Mesothelial cell of epicardium (in vitro differentiated cells): ENCODE results near the gene C2CD3. TPM values are rescaled to one million over a fixed set of nuclear protein-coding genes. Genes with fewer than 3 reads are reported as not detected.

Source experiments
- DNase-seq, 2 experiments: peaks; one replicate each; pipeline ENCODE4 v3.0.0; 2021; ENCODE audit warnings: low spot score in 2 of 2; ENCODE audit not compliant: unreplicated experiment in 2 of 2
- H3K27ac Mint-ChIP-seq: 2 replicates; pipeline ENCODE4 v1.8.0; 2021; ENCODE audit warnings: mixed read lengths
- H3K27me3 Mint-ChIP-seq: 2 replicates; pipeline ENCODE4 v1.8.0; 2021; ENCODE audit warnings: low read depth, mixed read lengths
- H3K36me3 Mint-ChIP-seq: 2 replicates; pipeline ENCODE4 v1.8.0; 2021; ENCODE audit warnings: mixed read lengths
- H3K4me1 Mint-ChIP-seq: 2 replicates; pipeline ENCODE4 v1.8.0; 2021; ENCODE audit warnings: mixed read lengths
- H3K4me3 Mint-ChIP-seq: 2 replicates; pipeline ENCODE4 v1.8.0; 2021; ENCODE audit warnings: mild to moderate bottlenecking, moderate library complexity, mixed read lengths
- H3K9me3 Mint-ChIP-seq: 2 replicates; pipeline ENCODE4 v1.8.0; 2021; ENCODE audit warnings: mixed read lengths
- CTCF ChIP-seq: fragments of 200-600 bp; sonication (generic); IDR thresholded peaks from one replicate; pipeline ENCODE4 v1.5.0; 2021; ENCODE audit warnings: antibody characterized with exemption; ENCODE audit not compliant: unreplicated experiment
- total RNA-seq: library from RNA; stranded (reverse); gene quantifications from 3 replicates; pipeline ENCODE4 v1.2.1, GENCODE V29; 2021

The C2CD3 gene
- total RNA-seq, 1 donor from 2014 or later = 34.8 TPM

GRCh38 chr11:73996161-73996747, 174.5 kb downstream of the C2CD3 start:
- Mint-ChIP-seq H3K9me3 (no peaks in the 10 kb centered on the region), H3K4me3 (no peak overlapping the region), H3K4me1 (no peaks in the 10 kb centered on the region), H3K36me3 (peaks cover 2% of the 10 kb centered on the region), H3K27ac (no peak overlapping the region), H3K27me3 (no peaks in the 10 kb centered on the region)
- DNase-seq = no peak
- no peak for TF ChIP-seq CTCF

DNA sequence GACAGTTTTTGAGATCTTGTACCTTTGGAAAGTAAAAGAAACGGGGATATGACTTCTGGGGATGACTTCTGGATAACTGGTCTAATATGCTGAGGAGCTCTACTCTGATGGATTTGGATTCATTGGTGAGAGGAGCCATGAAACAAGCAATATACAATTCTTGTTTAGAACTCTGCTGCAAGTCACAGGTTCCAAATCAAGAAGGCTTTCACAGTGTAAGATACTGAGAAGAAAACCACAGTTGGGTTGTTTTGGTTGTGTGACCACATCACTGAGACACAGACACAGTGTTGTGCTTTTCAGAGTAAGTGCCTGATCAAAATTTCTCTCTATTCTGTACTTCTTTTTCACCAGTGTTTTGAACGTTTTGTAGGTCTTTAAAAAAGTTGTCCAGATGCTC, 175.1 kb downstream of the C2CD3 start:
- Mint-ChIP-seq H3K4me3 (no peak overlapping the region), H3K4me1 (no peaks in the 10 kb centered on the region), H3K9me3 (no peaks in the 10 kb centered on the region), H3K27ac (no peak overlapping the region), H3K36me3 (no peaks in the 10 kb centered on the region), H3K27me3 (no peaks in the 10 kb centered on the region)
- DNase-seq = no peak
- no peak for TF ChIP-seq CTCF

- no peak for DNase-seq
Observed at GRCh38 chr11:73995247-73995646, 175.6 kb downstream of the C2CD3 start.

GRCh38 chr11:73991471-73992006, 179.3 kb downstream of the C2CD3 start:
- no peak for TF ChIP-seq CTCF
- Mint-ChIP-seq H3K27ac (no peak overlapping the region), H3K36me3 (no peaks in the 10 kb centered on the region), H3K4me1 (no peaks in the 10 kb centered on the region), H3K27me3 (no peaks in the 10 kb centered on the region), H3K4me3 (no peak overlapping the region), H3K9me3 (no peaks in the 10 kb centered on the region)
- DNase-seq = no peak

More at GRCh38 chr11:73995247-73995646, 175.6 kb downstream of the C2CD3 start:
- no peak for TF ChIP-seq CTCF
- no peaks in the 10 kb centered on the region for H3K27me3 Mint-ChIP-seq
- H3K27ac Mint-ChIP-seq = no peak overlapping the region
- H3K36me3 Mint-ChIP-seq = no peaks in the 10 kb centered on the region
- H3K9me3 Mint-ChIP-seq = no peaks in the 10 kb centered on the region
- no peak overlapping the region for H3K4me3 Mint-ChIP-seq
- no peaks in the 10 kb centered on the region for H3K4me1 Mint-ChIP-seq

DNA sequence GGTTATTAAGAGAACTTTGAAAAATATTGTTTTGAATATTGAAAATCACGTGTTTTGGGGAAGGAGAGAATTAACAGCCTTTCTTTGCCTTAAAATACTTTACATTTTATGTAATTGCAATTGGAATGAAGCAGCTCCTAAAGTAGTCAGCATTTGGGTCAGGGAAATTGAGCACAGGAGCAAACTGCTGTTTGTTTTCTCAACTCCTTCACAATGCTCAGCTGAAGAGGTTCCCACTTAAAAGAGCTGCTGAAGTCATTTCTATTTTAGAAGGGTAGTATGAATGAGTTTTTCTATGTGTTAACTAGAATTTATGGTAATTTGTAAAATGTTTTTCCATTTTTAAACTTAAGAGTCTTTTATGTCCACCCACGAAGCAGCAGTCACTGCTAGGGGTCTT, 180.1 kb downstream of the C2CD3 start:
- no peaks in the 10 kb centered on the region for H3K9me3 Mint-ChIP-seq
- H3K27ac Mint-ChIP-seq = no peak overlapping the region
- H3K4me3 Mint-ChIP-seq = no peak overlapping the region
- no peaks in the 10 kb centered on the region for H3K36me3 Mint-ChIP-seq
- DNase-seq = no peak
- no peaks in the 10 kb centered on the region for H3K27me3 Mint-ChIP-seq
- no peak for TF ChIP-seq CTCF
- no peaks in the 10 kb centered on the region for H3K4me1 Mint-ChIP-seq
